Measurements from ENCODE around the gene RPL7L1. TPM values are rescaled to one million over a fixed set of nuclear protein-coding genes. Genes with fewer than 3 reads are reported as not detected.

Gene RPL7L1
- total and polyA plus RNA-seq, 2 of the 13 experiments (the other 11 are each of a cell fraction or from before 2014, with no cell fraction given), result 51.6 to 179 TPM

GRCh38 chr6:42938987-42939809 is 59.8 kb downstream of the RPL7L1 start (continued):
- TF ChIP-seq RBAK (CRISPR knock-in tag; IDR thresholded peaks at IDR 0.05) (peak; percentile 83), ZSCAN5A (CRISPR knock-in tag; IDR thresholded peaks at IDR 0.05; ENCODE audit: borderline replicate concordance) (peak; percentile 76; the same call in 1 of the 2 replicates), ZNF720 (CRISPR knock-in tag; IDR thresholded peaks at IDR 0.05) (no peak), BRD4 (CRISPR knock-in tag; IDR thresholded peaks at IDR 0.05) (no peak; the same call in 1 of the 2 replicates), SPEN (CRISPR knock-in tag; IDR thresholded peaks at IDR 0.05; ENCODE audit: low read depth) (peak; percentile 67; the same call in 1 of the 2 replicates), ZNF34 (CRISPR knock-in tag; IDR thresholded peaks at IDR 0.05; ENCODE audit: borderline replicate concordance) (0 out of 2 replicates have a peak, but pooled peaks have one; percentile 72), THAP9 (CRISPR knock-in tag; IDR thresholded peaks at IDR 0.05; ENCODE audit: borderline replicate concordance) (no peak), ZNF7 (CRISPR knock-in tag; IDR thresholded peaks at IDR 0.05) (no peak), MBD4 (IDR thresholded peaks at IDR 0.05; ENCODE audit: borderline replicate concordance, low read length) (no peak), SETDB1 (CRISPR knock-in tag; IDR thresholded peaks at IDR 0.05; ENCODE audit: borderline replicate concordance) (no peak), MIXL1 (CRISPR knock-in tag; IDR thresholded peaks at IDR 0.05) (peak; percentile 93), SCMH1 (CRISPR knock-in tag; IDR thresholded peaks at IDR 0.05; ENCODE audit: borderline replicate concordance) (no peak), ZNF607 (CRISPR knock-in tag; IDR thresholded peaks at IDR 0.05; ENCODE audit: borderline replicate concordance) (peak; percentile 65), SNAI1 (CRISPR knock-in tag; IDR thresholded peaks at IDR 0.05; ENCODE audit: borderline replicate concordance) (no peak), ZNF563 (CRISPR knock-in tag; IDR thresholded peaks at IDR 0.05) (no peak; the same call in 1 of the 2 replicates), SRSF9 (IDR thresholded peaks at IDR 0.05; ENCODE audit: borderline replicate concordance, insufficient read depth, low read depth, low read length, poor library complexity, severe bottlenecking) (no peak), ATAD3A (CRISPR knock-in tag; IDR thresholded peaks at IDR 0.05) (no peak), HMGXB3 (CRISPR knock-in tag; IDR thresholded peaks at IDR 0.05; ENCODE audit: borderline replicate concordance) (peak; percentile 89; the same call in 1 of the 2 replicates), TCF12 (IDR thresholded peaks at IDR 0.05) (no peak), TCF12 (CRISPR knock-in tag; IDR thresholded peaks at IDR 0.05) (peak; percentile 73), HOXA5 (CRISPR knock-in tag; IDR thresholded peaks at IDR 0.05) (no peak), TP53 (CRISPR knock-in tag; conservative IDR thresholded peaks at IDR 0.05) (no peak)
